ENCODE results near the gene CIITA.

DNA sequence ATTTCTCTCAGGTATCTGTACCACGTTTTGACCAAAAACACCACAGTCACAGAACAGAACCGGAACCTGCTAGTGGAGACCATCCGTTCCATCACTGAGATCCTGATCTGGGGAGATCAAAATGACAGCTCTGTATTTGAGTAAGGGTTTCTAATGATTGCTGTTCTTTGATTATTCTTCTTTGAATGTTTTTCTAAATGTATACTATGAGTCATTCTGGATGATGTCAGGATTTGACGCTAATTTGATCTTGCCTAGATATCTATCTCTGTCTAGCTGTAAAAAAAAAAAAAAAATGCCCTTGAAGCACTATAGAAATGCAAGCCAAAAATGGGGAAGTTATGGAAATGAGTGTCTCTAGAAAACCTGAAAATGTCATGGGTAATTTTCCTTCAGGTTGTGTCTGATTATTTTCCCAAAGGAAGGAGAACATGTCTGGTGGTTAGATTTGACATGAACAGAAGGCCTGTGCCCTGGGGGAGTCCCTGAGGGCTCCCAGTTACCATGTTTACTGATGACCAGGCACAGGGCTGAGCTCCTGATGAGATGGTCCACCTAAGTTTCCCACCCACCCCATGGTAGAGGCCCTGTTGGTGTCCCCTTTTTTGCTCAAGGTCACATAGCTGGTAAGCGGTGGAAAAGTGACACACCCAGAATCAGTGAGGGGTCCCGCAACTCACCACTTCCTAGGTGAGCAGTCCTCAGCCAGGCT, 80.9 kb downstream of the CIITA start:
- TF ChIP-seq, protein P1, sequence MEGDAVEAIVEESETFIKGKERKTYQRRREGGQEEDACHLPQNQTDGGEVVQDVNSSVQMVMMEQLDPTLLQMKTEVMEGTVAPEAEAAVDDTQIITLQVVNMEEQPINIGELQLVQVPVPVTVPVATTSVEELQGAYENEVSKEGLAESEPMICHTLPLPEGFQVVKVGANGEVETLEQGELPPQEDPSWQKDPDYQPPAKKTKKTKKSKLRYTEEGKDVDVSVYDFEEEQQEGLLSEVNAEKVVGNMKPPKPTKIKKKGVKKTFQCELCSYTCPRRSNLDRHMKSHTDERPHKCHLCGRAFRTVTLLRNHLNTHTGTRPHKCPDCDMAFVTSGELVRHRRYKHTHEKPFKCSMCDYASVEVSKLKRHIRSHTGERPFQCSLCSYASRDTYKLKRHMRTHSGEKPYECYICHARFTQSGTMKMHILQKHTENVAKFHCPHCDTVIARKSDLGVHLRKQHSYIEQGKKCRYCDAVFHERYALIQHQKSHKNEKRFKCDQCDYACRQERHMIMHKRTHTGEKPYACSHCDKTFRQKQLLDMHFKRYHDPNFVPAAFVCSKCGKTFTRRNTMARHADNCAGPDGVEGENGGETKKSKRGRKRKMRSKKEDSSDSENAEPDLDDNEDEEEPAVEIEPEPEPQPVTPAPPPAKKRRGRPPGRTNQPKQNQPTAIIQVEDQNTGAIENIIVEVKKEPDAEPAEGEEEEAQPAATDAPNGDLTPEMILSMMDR (IDR thresholded peaks at IDR 0.05) = no peak
- TF ChIP-seq ZNF281 (CRISPR knock-in tag; IDR thresholded peaks at IDR 0.05) (no peak), ZNF263 (CRISPR knock-in tag; IDR thresholded peaks at IDR 0.05; ENCODE audit: low read depth) (no peak), TEAD4 (CRISPR knock-in tag; IDR thresholded peaks at IDR 0.05) (no peak), SP1 (CRISPR knock-in tag; conservative IDR thresholded peaks at IDR 0.05) (no peak), ELF4 (CRISPR knock-in tag; IDR thresholded peaks at IDR 0.05; ENCODE audit: low read depth) (no peak), ZNF396 (CRISPR knock-in tag; IDR thresholded peaks at IDR 0.05; ENCODE audit: borderline replicate concordance) (no peak)
- TF ChIP-seq, protein P2, sequence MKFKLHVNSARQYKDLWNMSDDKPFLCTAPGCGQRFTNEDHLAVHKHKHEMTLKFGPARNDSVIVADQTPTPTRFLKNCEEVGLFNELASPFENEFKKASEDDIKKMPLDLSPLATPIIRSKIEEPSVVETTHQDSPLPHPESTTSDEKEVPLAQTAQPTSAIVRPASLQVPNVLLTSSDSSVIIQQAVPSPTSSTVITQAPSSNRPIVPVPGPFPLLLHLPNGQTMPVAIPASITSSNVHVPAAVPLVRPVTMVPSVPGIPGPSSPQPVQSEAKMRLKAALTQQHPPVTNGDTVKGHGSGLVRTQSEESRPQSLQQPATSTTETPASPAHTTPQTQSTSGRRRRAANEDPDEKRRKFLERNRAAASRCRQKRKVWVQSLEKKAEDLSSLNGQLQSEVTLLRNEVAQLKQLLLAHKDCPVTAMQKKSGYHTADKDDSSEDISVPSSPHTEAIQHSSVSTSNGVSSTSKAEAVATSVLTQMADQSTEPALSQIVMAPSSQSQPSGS (CRISPR knock-in tag; IDR thresholded peaks at IDR 0.05; ENCODE audit: borderline replicate concordance, low read depth) = no peak
